Measurements from ENCODE around the gene COL4A1.

Gene COL4A1

DNA sequence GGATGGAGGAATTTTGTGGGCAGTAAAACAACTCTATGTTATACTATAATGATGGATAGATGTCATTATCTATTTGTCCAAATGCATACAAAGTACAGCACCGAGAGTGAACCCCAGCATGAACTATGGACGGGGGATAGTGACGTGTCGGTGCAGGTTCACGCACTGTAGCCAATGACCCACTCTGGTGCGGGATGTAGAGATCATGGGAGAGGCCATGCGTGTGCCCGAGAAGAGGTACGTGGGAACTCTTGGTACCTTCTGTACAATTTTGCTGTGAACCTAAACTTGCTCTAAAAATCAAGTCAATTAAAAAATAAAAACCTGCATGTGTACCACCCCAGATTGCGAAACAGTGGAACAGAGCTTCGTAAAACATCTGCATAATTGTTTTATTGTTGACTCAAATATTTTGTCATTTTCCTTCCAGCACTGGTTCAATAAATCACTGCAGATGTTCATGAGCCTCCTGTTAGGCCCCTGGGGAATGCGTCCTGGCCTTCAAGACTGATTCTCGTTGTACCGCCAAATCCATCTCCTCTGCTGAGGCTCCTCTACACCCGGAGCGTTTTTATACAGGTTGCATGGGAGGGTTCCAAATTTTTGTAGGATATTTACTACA, 30.9 kb downstream of the COL4A1 start:
- DNase-seq (ENCODE audit: low read depth, low spot score), result no peak

DNA sequence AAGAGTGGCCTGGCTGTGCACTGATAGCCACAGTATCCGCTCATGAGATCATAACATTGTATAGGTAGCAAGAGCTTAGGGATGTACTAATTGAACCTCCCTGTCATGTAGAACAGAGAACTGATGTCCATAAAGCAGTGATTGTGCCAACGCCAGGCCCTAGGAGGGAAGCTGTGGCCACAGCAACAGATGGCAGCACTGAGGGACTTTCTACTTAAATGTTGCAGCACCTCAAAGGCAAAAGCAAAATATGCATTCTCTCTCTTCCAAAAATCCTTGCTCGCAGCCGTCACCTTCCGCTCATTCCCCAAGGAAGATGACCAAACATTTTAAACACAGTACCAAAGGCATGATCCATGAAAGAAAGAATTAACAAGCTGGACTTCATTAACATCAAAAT, 32.3 kb downstream of the COL4A1 start:
- no peak for DNase-seq (ENCODE audit: low read depth, low spot score)

DNA sequence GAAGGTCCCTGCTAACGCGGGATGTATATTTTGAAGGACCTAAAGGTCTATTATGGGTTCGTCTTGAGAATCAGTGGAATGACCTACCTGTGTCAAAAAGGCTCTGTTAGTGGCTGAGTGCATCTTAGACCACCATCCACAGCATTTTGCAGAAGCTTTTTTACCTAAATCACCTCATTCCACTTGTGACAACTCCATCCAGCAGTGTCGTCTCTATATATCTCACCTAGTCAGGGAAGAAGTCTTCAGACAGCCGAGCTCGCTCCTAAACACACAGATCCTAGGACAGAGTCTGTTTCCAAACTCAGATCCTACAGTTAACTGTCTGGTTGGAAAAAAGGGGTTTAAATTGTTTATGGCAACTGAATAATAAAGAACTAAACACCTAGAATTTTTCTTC, 33.7 kb downstream of the COL4A1 start:
- no peak for DNase-seq (ENCODE audit: low read depth, low spot score)

DNA sequence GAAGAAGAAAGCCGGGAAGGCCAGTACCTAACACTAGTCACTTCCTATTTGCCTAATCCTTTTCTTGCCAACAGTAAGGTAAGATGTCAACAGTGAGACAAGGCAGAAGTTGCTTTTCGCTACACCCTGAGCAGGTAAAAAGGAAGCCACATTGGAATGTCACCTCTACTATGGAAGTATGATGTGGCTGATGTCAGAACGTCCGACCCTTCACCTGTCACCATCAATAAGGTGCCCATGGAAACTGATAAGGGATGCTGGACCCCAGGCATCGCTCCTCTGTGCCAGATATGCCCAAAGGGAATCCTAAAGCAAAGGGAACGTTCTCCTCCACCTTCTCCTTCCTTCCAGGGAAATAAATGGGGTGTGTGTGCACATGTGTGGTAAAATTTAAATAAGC, 34.3 kb downstream of the COL4A1 start:
- no peak for DNase-seq (ENCODE audit: low read depth, low spot score)

DNA sequence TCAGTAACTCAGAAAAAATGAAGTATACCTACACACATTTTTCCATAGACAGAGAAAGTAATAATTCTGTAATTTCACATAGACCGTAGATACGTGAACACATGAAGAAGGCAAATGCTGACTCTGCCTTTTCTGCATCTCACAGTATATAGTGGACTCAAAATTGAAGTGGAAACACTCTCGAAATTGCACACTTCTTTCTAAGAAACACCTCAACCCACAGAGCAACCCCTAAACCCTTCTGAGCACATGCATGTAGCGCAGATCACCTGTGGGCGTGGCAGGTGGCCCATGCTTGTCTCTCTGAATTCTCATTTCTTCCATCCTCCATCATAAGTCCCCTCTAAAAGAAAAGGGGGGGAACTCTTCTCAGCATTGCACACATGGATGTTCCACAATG, 34.7 kb downstream of the COL4A1 start:
- no peak for DNase-seq (ENCODE audit: low read depth, low spot score)

DNA sequence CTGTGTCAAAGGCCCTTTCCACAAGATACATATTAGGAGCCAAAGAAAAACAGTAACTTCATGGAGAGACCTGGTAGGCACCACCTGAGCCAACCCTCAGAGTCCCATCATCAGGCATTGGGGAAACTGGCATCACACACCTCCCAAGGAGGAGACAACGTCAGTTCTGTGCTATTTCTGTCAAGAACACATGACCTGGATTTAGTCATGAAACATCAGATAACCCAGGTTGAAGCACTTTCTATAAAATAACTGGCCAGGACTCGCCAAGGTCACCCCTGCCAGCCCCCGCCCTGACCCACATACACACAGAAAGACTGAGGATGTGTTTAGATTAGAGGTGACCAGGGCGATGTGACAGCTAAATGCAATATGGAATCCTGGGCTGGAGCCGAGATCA, 35.6 kb downstream of the COL4A1 start:
- DNase-seq (ENCODE audit: low read depth, low spot score), result no peak

DNA sequence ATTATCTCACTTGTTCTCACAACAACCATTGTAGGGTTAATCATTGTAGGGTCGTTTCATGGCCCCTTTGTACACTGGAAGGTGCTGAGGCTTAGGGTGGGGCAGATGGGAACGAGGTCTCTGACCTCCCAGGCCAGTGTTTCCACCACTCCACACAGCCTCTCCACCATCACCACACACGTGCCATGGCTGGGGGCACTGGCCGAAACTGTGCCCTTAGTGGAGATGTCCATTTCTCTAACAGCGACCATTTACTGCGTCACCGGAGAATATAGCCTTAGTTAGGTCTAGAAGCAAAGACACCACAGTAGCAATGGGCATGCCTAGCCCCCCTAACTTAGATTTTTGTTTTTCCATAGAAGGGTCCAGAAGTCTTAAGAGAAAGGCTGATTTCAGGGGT, 36.5 kb downstream of the COL4A1 start:
- DNase-seq (ENCODE audit: low read depth, low spot score), result no peak

DNA sequence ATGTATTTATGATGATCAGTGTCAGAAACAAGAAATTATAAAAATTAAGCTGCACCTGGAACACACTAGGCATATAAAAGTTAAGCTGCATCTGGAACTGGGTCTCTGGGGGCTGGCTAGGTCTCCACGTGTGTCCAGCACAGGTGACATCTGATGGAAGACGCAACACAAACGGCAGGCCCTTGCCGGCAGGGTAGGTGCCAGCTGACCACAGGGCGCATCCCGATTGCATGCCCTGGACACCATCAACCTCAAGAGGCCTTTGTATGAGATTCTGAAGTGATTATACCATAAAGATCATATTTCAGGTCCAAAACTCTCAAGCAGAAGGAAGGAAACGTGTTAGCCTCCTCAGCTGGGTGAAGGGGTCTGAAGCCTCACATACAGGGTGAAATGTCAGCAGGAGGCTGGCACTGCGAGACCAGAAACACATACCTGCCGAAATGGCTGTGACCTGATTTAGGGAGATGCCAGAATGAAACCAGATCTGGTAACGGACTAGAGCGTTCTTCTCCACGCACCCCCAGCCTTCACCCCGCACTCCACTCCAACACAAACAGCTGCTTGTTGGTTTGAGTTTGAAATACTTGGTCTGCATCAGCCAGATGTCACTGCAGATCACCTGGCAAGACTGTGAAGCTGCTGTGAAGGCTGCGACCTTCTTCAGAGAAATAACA, 37.3 kb downstream of the COL4A1 start:
- DNase-seq (ENCODE audit: low read depth, low spot score), result no peak

DNA sequence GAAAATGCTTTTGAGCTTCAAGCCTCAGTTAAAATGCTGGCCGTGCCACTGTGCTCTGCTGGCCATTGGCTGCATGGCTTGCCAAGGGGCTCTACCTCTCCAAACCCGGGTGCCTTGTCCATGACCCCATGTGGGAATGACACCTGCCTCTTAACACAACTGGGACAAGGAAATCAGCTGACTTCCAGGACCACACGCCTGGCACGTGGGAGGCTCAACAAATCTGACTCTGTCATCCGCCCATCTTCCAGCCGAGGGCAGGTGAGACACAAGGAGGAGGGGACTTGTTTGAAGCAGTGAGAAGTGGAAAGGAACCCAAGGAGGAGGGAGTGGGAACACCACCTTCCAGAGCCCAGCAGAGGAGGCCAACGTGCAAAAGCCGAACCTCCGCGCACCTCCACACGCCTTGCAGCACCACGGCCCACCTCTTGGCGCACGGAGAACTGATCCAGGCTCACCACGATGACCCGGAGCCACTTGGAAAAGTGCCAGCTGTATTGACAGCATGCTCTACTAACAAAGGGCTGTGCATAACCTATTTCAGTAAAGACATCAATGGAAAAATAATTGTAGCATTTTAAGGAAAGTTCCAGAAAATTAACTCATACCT, 38.3 kb downstream of the COL4A1 start:
- DNase-seq (ENCODE audit: low read depth, low spot score), result no peak

DNA sequence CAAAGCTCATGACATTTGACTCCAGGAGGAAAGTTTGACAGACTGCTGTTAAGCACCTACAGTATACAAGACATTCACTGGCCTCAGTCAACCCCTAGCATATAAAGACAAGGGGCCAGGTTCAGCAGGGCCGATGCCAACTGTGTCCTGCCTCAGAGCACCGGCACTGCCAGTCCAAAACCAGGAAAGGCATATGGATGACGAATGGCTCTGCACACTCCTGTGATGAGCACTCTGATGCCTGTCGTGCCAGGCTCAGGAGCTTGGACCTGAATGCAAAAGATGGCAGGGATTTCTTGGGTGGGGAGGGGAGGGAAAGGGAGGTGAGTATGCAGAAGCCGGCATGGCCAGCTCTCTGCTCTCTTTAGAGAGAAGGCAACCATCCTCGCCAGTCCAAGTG, 38.9 kb downstream of the COL4A1 start:
- no peak for DNase-seq (ENCODE audit: low read depth, low spot score)

DNA sequence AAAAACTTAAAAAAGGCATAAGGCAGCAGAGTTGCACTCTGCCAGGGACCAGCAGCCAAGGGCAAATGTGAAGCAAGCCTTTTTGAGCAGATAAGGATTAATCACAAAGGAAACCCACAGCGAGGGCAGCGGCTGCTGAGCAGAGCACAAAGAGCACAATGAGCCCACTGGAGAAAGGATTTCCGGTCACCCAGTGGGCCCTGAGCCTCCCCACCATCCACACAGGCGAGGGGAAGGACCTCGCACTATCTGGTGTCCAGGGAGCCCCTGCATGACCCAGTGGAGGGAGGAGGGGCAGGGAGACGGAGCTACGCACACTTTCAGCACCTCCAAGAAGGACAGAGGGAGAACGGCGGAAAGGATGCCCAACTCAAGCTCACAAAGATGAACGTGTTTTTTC, 40.0 kb downstream of the COL4A1 start:
- DNase-seq (ENCODE audit: low read depth, low spot score), result no peak

DNA sequence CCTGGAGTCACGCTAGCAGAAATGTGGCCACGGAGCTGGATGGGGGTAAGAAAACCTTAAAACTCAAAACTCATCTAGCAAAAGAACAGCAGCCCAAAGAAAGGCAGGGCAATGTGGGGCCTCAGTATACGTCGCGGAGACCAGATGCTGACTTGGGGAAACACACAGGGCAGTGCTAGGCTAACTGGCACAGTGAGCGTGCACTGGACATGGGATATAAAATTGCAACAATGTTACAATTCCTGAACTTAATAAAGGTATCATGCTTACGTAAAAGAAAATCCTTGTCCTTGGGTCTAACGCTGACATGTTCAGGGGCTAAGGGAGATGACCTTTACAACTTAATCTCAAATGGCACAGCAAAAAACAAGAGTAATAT, 40.5 kb downstream of the COL4A1 start:
- DNase-seq (ENCODE audit: low read depth, low spot score), result no peak

DNA sequence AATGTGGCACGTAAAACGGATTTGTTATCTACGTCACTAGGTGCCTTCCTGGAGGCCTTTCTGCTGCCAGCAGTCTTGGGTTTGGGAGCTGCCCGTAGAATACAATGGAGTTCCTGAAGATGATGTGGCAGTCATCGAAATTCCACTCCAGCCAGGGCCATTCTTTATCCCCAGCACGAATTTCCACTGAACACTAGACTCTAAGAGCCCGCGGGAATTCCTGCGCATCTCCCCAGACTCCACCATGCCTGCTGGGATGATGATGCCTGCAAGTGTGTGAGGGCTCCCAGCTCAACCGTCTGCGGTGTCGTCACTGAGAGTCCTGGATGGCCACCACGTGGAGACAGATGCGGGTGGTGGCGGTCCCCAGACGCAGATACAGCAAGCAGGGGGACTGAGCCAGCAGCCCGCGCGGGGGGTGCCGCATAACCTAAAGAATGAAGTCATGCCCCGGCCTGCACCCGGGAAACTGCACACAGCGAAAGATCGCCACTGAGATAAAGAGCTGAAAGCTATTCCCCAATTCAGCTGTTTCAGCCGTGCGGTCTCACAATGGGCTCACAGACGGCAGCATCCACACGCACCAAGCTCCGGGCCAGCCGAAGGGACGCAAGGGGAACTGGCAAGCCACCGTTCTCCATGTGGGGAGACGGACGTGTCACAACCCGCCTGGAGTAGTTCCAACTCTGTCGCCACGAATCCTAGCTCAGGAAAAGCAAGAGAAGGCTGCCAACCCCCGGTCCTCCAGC, 41.1 kb downstream of the COL4A1 start:
- DNase-seq (ENCODE audit: low read depth, low spot score), result no peak

DNA sequence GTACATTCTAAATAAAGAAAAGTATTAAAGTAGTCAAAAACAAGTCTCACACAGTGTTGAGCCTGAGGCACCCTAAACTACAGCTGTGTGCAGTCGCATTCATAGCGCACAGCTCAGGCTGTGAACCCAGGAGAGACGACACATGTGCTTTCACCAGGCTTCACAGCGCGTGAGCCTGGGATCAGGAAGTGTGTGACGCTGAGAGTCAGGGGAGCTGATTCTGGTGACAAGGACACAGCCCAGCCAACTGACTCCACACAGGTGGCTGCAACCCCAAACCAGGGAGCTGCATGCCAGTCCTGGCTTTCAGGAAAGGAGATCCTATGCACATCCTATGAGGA, 41.6 kb downstream of the COL4A1 start:
- DNase-seq (ENCODE audit: low read depth, low spot score), result no peak

DNA sequence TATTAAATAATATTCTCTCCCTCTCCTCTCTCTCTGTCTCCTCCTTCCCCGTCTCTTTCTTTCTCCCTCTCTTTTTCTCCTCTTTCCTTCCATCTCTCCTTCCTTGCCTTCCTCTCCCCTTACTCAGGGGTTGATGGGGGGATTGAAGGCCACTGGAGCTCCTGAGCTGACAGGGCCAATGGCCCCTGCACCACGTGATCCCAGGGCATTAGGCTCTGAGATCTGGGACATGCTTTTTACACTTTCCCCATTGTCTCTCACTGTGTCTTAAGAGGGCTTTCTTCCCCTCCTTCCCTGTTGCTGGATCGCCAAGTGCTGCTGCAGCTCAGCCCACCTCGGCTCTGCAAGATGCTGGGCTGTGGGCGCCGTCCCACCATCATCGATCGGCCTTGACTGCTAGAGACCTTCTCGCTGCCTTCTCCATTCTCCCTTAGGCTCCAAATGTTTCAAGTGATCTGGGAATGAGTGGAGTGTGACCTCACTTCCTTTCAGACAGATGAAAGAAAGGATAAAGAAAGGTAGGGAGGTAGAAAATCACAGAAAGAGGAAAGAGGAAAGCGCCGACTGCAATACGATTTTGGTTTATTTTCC, 42.2 kb downstream of the COL4A1 start:
- DNase-seq (ENCODE audit: low read depth, low spot score), result no peak

DNA sequence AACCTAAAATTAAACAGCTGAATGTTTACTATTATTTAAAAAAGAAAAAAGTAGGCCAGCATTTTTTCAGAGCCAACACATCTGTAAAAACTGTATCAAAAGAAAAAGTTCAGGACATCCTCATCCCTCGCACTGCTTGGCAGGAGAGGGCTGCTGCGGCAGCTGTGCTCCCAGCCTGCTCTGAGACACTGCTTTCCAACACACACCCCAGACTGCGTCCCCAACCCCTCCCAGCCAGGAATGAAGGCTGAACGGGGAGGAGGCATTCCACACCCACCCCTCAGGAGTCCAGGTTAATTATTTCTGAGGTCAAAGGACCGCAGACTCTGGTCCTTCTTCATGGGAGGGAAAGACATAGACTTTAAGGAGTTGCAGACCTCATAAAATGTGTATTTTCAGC, 43.1 kb downstream of the COL4A1 start:
- no peak for DNase-seq (ENCODE audit: low read depth, low spot score)

DNA sequence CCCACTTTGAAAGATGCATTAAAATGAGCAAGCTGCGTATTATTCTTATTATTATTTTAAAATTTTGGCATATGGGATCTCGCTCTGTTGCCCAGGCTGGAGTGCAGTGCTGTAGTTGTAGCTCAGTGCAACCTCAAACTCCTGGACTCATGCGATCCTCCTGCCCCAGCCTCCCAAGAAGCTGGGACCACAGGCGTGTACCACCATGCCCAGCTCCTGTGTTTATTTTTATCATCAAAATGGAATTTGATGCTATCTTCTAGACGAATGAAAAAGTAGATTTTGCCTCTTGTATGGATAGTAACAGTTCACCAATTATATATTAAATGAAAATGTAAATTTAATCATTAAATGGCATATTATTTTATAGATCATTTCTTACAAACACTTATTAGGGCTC, 43.6 kb downstream of the COL4A1 start:
- no peak for DNase-seq (ENCODE audit: low read depth, low spot score)

DNA sequence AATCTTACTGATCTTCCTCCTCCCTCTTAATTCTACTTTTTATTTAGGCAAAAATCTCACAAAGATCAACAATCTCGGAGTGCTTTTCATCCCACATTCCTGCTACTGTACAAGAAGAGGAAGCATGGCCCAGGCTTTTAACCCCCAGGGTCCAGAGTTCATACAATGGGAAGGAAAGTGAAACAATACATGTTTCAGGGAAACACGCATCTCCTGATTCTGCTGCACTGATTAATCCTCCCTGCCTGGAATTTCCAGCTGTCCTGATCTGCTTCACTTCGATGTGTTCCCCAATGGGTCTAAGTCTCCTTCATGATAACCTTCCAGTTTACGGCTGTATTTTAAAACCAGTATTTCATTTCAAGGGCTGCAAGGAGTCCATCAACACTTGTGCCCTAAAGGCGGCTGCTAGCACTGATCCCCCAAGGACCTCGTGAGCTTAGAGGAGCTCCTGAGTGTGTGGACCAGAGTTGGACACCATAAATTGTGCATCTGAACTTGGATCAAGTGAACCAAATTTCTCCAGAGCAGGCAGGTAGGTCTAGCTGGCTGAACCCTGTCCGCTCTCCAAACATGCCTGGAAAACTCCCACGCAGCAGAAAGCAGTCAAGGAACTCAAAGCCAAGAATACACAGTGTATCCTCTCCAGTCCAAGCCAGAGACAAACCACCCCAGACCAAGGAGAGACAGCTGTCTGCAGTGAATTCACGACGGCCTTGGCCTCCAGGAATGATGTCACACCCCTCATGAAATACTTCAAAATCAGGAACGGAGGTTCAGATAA, 44.3 kb downstream of the COL4A1 start:
- no peak for DNase-seq (ENCODE audit: low read depth, low spot score)

DNA sequence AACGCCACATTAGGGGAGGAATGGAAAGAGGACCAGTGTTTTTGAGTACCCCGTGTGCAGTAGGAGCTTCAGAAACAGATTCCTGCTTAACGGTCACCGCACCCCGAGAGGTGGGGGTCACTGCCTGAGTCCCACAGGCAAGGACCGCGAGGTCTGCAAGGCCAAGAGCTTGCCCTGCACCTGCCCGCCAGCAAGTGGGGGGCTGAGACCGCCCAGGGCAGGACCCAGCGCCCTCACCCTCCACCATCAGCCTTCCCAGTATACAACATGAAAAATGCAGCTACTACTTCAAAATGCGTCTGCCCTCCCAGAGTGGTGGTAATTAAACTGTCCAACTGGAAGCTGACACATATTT, 44.9 kb downstream of the COL4A1 start:
- DNase-seq (ENCODE audit: low read depth, low spot score), result no peak

DNA sequence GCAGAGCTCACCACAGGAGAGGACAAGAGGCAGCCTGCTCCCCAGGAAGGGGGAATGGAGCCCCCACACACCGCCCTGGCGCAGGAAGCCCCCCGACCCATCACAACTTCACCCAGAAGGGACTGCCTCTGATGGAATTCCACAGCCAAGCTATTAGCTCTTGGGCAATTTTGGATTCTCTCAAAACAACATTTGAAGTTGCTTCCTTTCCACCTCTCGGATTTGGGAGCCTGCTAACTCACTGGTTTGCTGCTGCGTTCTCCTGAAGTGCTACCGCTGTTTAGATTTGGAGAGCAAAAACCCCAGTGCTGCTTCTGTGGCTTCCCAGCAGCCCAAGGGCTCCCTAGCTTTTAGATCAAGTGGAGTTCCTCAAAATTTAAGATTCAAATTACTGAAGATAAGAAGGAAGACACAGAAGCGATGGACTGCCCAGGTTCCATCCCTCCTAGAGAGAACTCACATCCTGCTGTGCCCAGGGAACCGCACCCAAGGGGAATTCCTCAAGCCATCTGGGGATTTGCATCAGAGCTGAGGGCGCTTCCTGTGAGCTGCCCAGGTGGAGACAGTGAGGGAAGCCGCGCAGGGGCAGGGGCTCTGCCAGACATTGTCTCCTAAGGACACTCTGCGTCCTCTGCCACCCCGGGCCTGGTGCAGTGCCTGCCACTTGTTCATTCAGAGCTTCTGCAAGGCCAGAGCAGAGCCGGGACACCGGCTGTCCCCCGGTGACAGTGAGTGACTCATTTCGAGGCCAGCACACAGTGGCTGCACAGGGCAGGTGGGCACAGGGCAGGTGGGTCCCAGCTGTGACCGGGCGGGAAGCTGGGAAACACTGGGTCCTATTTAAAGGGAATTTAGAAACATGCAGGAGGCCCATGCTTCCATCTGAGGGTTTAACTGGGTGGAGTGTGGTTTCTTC, 45.5 kb downstream of the COL4A1 start:
- no peak for DNase-seq (ENCODE audit: low read depth, low spot score)

DNA sequence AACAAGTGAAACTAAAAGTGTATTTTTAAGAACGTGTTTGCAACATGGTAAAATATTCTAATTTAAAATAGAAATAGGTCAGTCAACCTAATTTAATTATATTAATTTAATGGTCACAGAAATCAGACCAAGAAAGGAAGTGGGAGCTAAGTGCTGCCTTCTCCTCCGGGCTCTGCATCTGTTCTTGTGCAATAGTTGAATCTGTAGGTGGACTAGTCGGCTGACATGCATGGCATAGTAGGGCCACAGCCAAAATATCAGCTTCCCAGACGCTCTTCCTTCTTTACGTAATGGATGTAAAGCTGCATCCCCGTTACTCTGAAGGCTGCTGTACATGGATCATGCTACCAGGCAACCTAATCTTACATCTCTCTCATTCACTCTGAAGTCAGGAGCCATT, 47.3 kb downstream of the COL4A1 start:
- DNase-seq (ENCODE audit: low read depth, low spot score), result no peak

All from activated CD4-positive, CD25-positive, alpha-beta regulatory T cell treated with anti-CD3 and anti-CD28 coated beads, Interleukin-2, amount 50 U/mL, for 16 hours (primary cell).